VCaP (cell line): ENCODE measurements around the gene MTFMT.

Experiments
- H3K27ac ChIP-seq: fragments of 450-650 bp; 2 replicates; pipeline ENCODE4 v1.5.1; 2017
- CTCF ChIP-seq: fragments of 450-650 bp; conservative IDR thresholded peaks from 2 replicates; pipeline ENCODE4 v1.5.1; 2017; ENCODE audit warnings: mild to moderate bottlenecking, moderate library complexity

Gene MTFMT

GRCh38 chr15:64951777-64952418 is 77.5 kb downstream of the MTFMT start:
- H3K27ac ChIP-seq: no peak overlapping the region
- TF ChIP-seq CTCF: no peak
